ENCODE results near the gene NSDHL. TPM values are rescaled to one million over a fixed set of nuclear protein-coding genes. Genes with fewer than 3 reads are reported as not detected.
A peak's percentile ranks its signal among the peaks of the same experiment; 100 is the strongest.

Gene NSDHL
- polyA plus RNA-seq (2011; rRNA removed) = 24.9 and 26.9 TPM in 2 replicates
- 38.5 and 39.1 TPM in 2 replicates for polyA plus RNA-seq (2012; cell fraction: cytosol; rRNA removed)
- polyA plus RNA-seq (2012; cell fraction: nucleus; rRNA removed) = 39.5 and 46.0 TPM in 2 replicates
- polyA plus RNA-seq (2017; fragmentation: RNase III; extraction: RNeasy Plus Mini Kit Qiagen cat#74134 plus additional on column Dnase treatment) = 43.0 to 51.3 TPM (median 50.5 TPM) in 3 replicates
- 16.5 and 21.6 TPM in 2 replicates for polyA minus RNA-seq (2011; rRNA and poly(A)+ RNA removed)

DNA sequence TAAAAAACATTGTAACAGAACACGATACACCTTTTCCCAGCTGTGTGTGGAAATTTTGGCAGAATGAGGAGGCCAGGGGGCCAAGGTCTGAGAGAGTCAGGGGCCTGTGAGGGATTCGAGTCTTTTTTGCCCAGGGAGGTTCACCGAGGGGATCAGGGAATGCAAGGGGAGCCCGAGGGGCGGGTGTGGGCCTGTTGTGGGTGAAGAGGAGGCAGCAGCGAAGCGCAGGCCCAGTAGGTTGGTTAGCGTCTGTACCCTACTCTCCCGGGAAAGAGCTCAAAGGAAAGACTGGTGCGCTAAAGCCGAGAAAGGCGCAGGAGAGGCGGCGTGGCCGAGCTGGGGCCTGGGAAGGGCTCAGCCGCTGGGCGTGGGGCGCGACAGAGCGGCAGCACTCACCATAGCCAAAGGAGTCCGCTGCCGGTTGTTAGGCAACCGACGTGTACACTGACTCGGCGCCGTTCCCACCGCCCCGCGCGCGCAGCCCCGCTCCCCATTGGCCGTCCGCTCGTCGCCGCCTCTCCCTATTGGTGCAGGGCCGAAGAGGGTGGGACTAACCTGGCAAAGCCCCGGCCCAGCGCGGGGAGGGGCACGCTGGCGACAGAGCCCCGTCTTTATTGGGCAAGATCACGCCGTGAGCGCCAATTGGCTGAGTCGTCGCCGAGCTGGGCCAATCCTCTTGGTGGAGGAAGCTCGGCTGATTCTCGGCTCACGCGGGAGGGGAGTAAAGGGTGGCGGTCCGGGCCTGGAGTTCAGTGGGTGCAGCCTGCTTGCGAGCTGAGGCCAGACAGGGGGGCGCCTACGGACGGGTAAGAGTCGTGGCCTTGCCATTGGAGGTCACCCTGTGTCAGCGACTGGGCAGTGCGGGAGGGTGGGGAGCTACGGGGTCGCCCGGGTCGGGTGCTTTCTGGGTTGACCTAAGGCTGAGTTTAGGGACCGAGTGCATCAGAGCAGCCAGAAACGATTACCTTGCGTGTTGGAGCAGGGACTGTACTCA is at the start of gene NSDHL, which contains the start of gene CETN2:
Gene NSDHL (plus strand): TSS at position 752 of the 994 bp plus-strand sequence. CDS start 15,262 bp downstream, outside the sequence.
Gene CETN2 (minus strand): TSS at position 446 of the 994 bp plus-strand sequence. CDS start 47 bp downstream, at position 399.
- WGBS (ENCODE audit: missing lambda C conversion rate) = 1% methylated on average over 9 of the region's 71 CpGs
- FAIRE-seq = peak; percentile 82
- no peak for TF ChIP-seq ZFP36 (IDR thresholded peaks at IDR 0.05; ENCODE audit: borderline replicate concordance, partially characterized antibody)
- TF ChIP-seq JUNB (IDR thresholded peaks at IDR 0.05) = no peak
- no peak for TF ChIP-seq HOXA7 (CRISPR knock-in tag; IDR thresholded peaks at IDR 0.05)
- no peak for TF ChIP-seq RAD21 (conservative IDR thresholded peaks at IDR 0.05 in 1 of 2, IDR thresholded peaks at IDR 0.05 in 1 of 2)
- no peak for TF ChIP-seq CTCF (IDR thresholded peaks at IDR 0.05)
- TF ChIP-seq POLR2A (IDR thresholded peaks at IDR 0.05; ENCODE audit: low read length) = peak; percentile 74
- TF ChIP-seq TFCP2L1 (CRISPR knock-in tag; IDR thresholded peaks at IDR 0.05) = no peak
- TF ChIP-seq JUN (IDR thresholded peaks at IDR 0.05) = no peak
- no peak for TF ChIP-seq EP300 (IDR thresholded peaks at IDR 0.05)
- TF ChIP-seq ZNF302 (CRISPR knock-in tag; IDR thresholded peaks at IDR 0.05) = no peak
- TF ChIP-seq GATA3 (IDR thresholded peaks at IDR 0.05; ENCODE audit: borderline replicate concordance) = no peak
- no peak for TF ChIP-seq MAZ (IDR thresholded peaks at IDR 0.05; ENCODE audit: borderline replicate concordance, low read depth, low read length)
- no peak for TF ChIP-seq SREBF2 (IDR thresholded peaks at IDR 0.05)
- no peak for TF ChIP-seq CHD4 (IDR thresholded peaks at IDR 0.05; ENCODE audit: borderline replicate concordance)
- no peak for TF ChIP-seq CBX8 (IDR thresholded peaks at IDR 0.05)
- no peak for TF ChIP-seq PBX3 (IDR thresholded peaks at IDR 0.05)
- no peak for TF ChIP-seq CEBPB (IDR thresholded peaks at IDR 0.05)
- TF ChIP-seq FOXS1 (CRISPR knock-in tag; IDR thresholded peaks at IDR 0.05) = no peak
- no peak for TF ChIP-seq ZC3H11A (IDR thresholded peaks at IDR 0.05)
- no peak for TF ChIP-seq HOXB5 (CRISPR knock-in tag; IDR thresholded peaks at IDR 0.05)
- TF ChIP-seq TP53 (CRISPR knock-in tag; IDR thresholded peaks at IDR 0.05) = no peak
- no peak for TF ChIP-seq BHLHE40 (IDR thresholded peaks at IDR 0.05; ENCODE audit: low read depth, low read length)
- no peak for TF ChIP-seq POLR2AphosphoS2 (conservative IDR thresholded peaks at IDR 0.05; ENCODE audit: low read length)
- no peak for TF ChIP-seq HOXB13 (CRISPR knock-in tag; IDR thresholded peaks at IDR 0.05; ENCODE audit: low read depth)
- peak; percentile 92 for TF ChIP-seq REST (IDR thresholded peaks at IDR 0.05)
- TF ChIP-seq RFX5 (IDR thresholded peaks at IDR 0.05) = peak; percentile 75
- TF ChIP-seq RARB (CRISPR knock-in tag; IDR thresholded peaks at IDR 0.05) = no peak
- TF ChIP-seq KDM5A (IDR thresholded peaks at IDR 0.05) = peak; percentile 73
- no peak for TF ChIP-seq ZSCAN20 (CRISPR knock-in tag; IDR thresholded peaks at IDR 0.05)
- TF ChIP-seq, protein P1, sequence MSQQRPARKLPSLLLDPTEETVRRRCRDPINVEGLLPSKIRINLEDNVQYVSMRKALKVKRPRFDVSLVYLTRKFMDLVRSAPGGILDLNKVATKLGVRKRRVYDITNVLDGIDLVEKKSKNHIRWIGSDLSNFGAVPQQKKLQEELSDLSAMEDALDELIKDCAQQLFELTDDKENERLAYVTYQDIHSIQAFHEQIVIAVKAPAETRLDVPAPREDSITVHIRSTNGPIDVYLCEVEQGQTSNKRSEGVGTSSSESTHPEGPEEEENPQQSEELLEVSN (IDR thresholded peaks at IDR 0.05; ENCODE audit: borderline replicate concordance, low read depth) = no peak
- no peak for TF ChIP-seq ESRRA (IDR thresholded peaks at IDR 0.05; ENCODE audit: borderline replicate concordance, low read length)
- TF ChIP-seq, protein P2, sequence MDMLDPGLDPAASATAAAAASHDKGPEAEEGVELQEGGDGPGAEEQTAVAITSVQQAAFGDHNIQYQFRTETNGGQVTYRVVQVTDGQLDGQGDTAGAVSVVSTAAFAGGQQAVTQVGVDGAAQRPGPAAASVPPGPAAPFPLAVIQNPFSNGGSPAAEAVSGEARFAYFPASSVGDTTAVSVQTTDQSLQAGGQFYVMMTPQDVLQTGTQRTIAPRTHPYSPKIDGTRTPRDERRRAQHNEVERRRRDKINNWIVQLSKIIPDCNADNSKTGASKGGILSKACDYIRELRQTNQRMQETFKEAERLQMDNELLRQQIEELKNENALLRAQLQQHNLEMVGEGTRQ (IDR thresholded peaks at IDR 0.05) = peak; percentile 12; the same call in 1 of the 2 replicates

More for the DNA sequence above, at the start of gene NSDHL, which contains the start of gene CETN2:
- Histone ChIP-seq H3K4me2 (peak within 1 kb of the TSS; percentile 88), H3K4me1 (peaks cover 6% of the 10 kb centered on the region; the same call in 1 of the 3 replicates), H3K27ac (peak within 1 kb of the TSS; percentile 82 to 94), H3K9me3 (no peaks in the 10 kb centered on the region), H3K4me3 (peak within 1 kb of the TSS; percentile 78)
- CTCF ChIA-PET = interaction anchor here (0.5 to 2.5 kb wide), 6 partner anchors 10 to 1077 kb away, joined by 3 to 11 read pairs (median 3); no protein-coding TSS in a partner anchor
- POLR2A ChIA-PET = interaction anchor here (0.7 to 1.2 kb wide), 2 partner anchors 10 to 16 kb away, joined by 3 read pairs; no protein-coding TSS in a partner anchor
- peak; percentile 97 for DNase-seq (ENCODE audit: low read depth in 1 of 2, low spot score in 1 of 2)
- peak; percentile 97 to 99 for ATAC-seq
